ENCODE data around the gene CD63. TPM values are rescaled to one million over a fixed set of nuclear protein-coding genes. Genes with fewer than 3 reads are reported as not detected.

CD63 gene
- total and polyA plus RNA-seq, 9 of the 15 experiments (the other 6 are each of a cell fraction or from before 2014, with no cell fraction given): 313 to 735 (median 433) TPM

GRCh38 chr12:55684761-55685370 lies 43.9 kb downstream of the CD63 start:
- Histone ChIP-seq H3K79me2 (ENCODE audit: control insufficient read depth, insufficient read depth, low read length) (no peaks in the 10 kb centered on the region), H2AFZ (ENCODE audit: low read depth, low read length) (no peak overlapping the region), H3K4me3 (no peak overlapping the region), H3K9me1 (ENCODE audit: control insufficient read depth, insufficient read depth, low read length) (no peaks in the 10 kb centered on the region), H3K9ac (ENCODE audit: insufficient read depth in 1 of 2, low read depth in 2 of 2, low read length in 2 of 2) (no peak overlapping the region), H3K4me1 (replicated peaks in 1 of 2; ENCODE audit: control insufficient read depth in 2 of 2, insufficient read depth in 2 of 2, low read length in 2 of 2) (peaks cover 0 to 11% of the 10 kb centered on the region in 2 experiments; a peak in 2 of 5 replicates), H3K4me2 (ENCODE audit: insufficient read depth, low read length) (no peak overlapping the region), H3K36me3 (ENCODE audit: control insufficient read depth, insufficient read depth, low read length) (no peaks in the 10 kb centered on the region), H4K20me1 (replicated peaks; ENCODE audit: control insufficient read depth, insufficient read depth, low read length) (no peaks in the 10 kb centered on the region), H3K27ac (ENCODE audit: extremely low read depth, low read depth, low read length) (no peak overlapping the region), H3K9me3 (replicated peaks; ENCODE audit: control insufficient read depth, insufficient read depth, low read depth, low read length) (no peaks in the 10 kb centered on the region), H3K27me3 (ENCODE audit: control insufficient read depth in 2 of 2, insufficient read depth in 2 of 2, low read length in 2 of 2) (peaks cover 38 to 54% of the 10 kb centered on the region in 2 experiments)
- DNase-seq (ENCODE audit: extremely low read depth in 1 of 4, low spot score in 3 of 4) (no peak), ATAC-seq (no peak), FAIRE-seq (no peak)
- in situ Hi-C loops (cut with MboI): no loop called here
- ChIA-PET POLR2A (interaction anchor here (0.6 to 1.4 kb wide), 3 partner anchors 21 to 83 kb away, joined by 3 to 5 read pairs (median 3); no protein-coding TSS in a partner anchor), CTCF (ENCODE audit: low intra/inter-chr PET ratio) (no interaction called here)
- WGBS (ENCODE audit: insufficient coverage, low coverage, missing lambda C conversion rate): 3% methylated on average over 17 of the region's 20 CpGs
- BruUV-seq (replicated peaks): no TSS peak
- TF ChIP-seq ZNF589 (CRISPR knock-in tag; IDR thresholded peaks at IDR 0.05; ENCODE audit: low read depth) (no peak), TFAM (CRISPR knock-in tag; conservative IDR thresholded peaks at IDR 0.05) (no peak), ZNF224 (CRISPR knock-in tag; IDR thresholded peaks at IDR 0.05) (no peak), FOSL1 (tag; conservative IDR thresholded peaks at IDR 0.05) (no peak), MXD1 (CRISPR knock-in tag; IDR thresholded peaks at IDR 0.05; ENCODE audit: borderline replicate concordance, poor library complexity, severe bottlenecking) (no peak)
- intact Hi-C loops (cut with micrococcal nuclease): no loop called here

Measured in K562 (cell line).